Placental pericyte (primary cell): ENCODE results near the gene SESN2. TPM values are rescaled to one million over a fixed set of nuclear protein-coding genes. Genes with fewer than 3 reads are reported as not detected.

ENCODE experiments used
- total RNA-seq: library from RNA; depleted of rRNA; stranded (reverse); fragments of >200 nt; gene quantifications from 2 replicates; pipeline ENCODE4 v1.2.3, GENCODE V29; 2012

Gene SESN2
- 26.6 and 92.8 TPM in 2 replicates for total RNA-seq

GRCh38 chr1:28259252-28259933, at the start of gene SESN2:
Gene SESN2, plus strand, starts transcription at chr1:28259518. Its CDS starts 330 bp downstream, at chr1:28259848.

GRCh38 chr1:28232558-28233263, 26.6 kb upstream of the SESN2 start, which contains the start of gene DNAJC8:
Gene DNAJC8, minus strand, starts transcription at chr1:28233029. Its CDS starts 31 bp downstream, at chr1:28232998.

GRCh38 chr1:28235755-28236655, 23.3 kb upstream of the SESN2 start, which contains the start of gene ATP5IF1:
Gene ATP5IF1, plus strand, starts transcription at chr1:28236124. Its CDS starts 60 bp downstream, at chr1:28236184.

Other genes with a start within 250 kb of the SESN2 start
- gene EYA3, start 170.9 kb upstream of the SESN2 start, total RNA-seq = 12.5 and 27.6 TPM in 2 replicates
- gene PTAFR, start 82.8 kb upstream of the SESN2 start, total RNA-seq = 0.14 and 0.22 TPM in 2 replicates
- gene DNAJC8, start 26.5 kb upstream of the SESN2 start, total RNA-seq = 58.1 and 74.8 TPM in 2 replicates
- gene ATP5IF1, start 23.4 kb upstream of the SESN2 start, total RNA-seq = 85.2 and 93.9 TPM in 2 replicates
- 20.8 and 21.2 TPM in 2 replicates for gene MED18, start 69.5 kb downstream of the SESN2 start, total RNA-seq
- 11.2 and 12.2 TPM in 2 replicates for gene PHACTR4, start 110.2 kb downstream of the SESN2 start, total RNA-seq
- 21.9 and 40.5 TPM in 2 replicates for gene RCC1, start 246.5 kb downstream of the SESN2 start, total RNA-seq